MM.1S (cell line): ENCODE results near the gene ZNF804B.

Experiments used
- DNase-seq: peaks from one replicate; pipeline ENCODE4 v3.0.0-alpha.2; 2015
- H2AFZ ChIP-seq: fragments of 300-600 bp; sonication (generic); 2 replicates; pipeline ENCODE4 v1.6.0; 2016; ENCODE audit warnings: antibody characterized with exemption, low read length
- H3F3A ChIP-seq: fragments of 300-600 bp; sonication (generic); 2 replicates; pipeline ENCODE4 v1.6.1; 2016; ENCODE audit warnings: mild to moderate bottlenecking, antibody characterized with exemption, low read length, moderate library complexity, mixed read lengths; ENCODE audit not compliant: insufficient read depth
- H3K27ac ChIP-seq: fragments of 300-600 bp; sonication (generic); 2 replicates; pipeline ENCODE4 v1.5.1; 2016; ENCODE audit warnings: mild to moderate bottlenecking, low read length
- H3K27me3 ChIP-seq: fragments of 300-600 bp; sonication (generic); replicated peaks from 2 replicates; pipeline ENCODE4 v1.6.0; 2016; ENCODE audit warnings: low read length; ENCODE audit not compliant: insufficient read depth
- H3K36me3 ChIP-seq: fragments of 300-600 bp; sonication (generic); replicated peaks from 2 replicates; pipeline ENCODE4 v1.6.1; 2016; ENCODE audit warnings: mild to moderate bottlenecking, low read length, mixed read lengths; ENCODE audit not compliant: insufficient read depth
- H3K4me1 ChIP-seq: fragments of 300-600 bp; sonication (generic); 2 replicates; pipeline ENCODE4 v1.6.1; 2016; ENCODE audit warnings: low read length, mixed read lengths
- H3K4me2 ChIP-seq: fragments of 300-600 bp; sonication (generic); 2 replicates; pipeline ENCODE4 v1.6.0; 2016; ENCODE audit warnings: low read depth, low read length
- H3K4me3 ChIP-seq: fragments of 300-600 bp; sonication (generic); 2 replicates; pipeline ENCODE4 v1.5.1; 2016; ENCODE audit warnings: low read length, mixed read lengths
- H3K79me2 ChIP-seq: fragments of 300-600 bp; sonication (generic); 2 replicates; pipeline ENCODE4 v1.6.1; 2016; ENCODE audit warnings: mixed run types, low read length, mixed read lengths
- H3K9ac ChIP-seq: fragments of 300-600 bp; sonication (generic); 2 replicates; pipeline ENCODE4 v1.6.1; 2016; ENCODE audit warnings: low read length, mixed read lengths
- H3K9me2 ChIP-seq: fragments of 300-600 bp; sonication (generic); replicated peaks from 2 replicates; pipeline ENCODE4 v1.6.1; 2016; ENCODE audit warnings: mild to moderate bottlenecking, low read length, mixed read lengths; ENCODE audit not compliant: insufficient read depth
- H3K9me3 ChIP-seq: fragments of 300-600 bp; sonication (generic); replicated peaks from 2 replicates; pipeline ENCODE4 v1.6.1; 2016; ENCODE audit warnings: mild to moderate bottlenecking, low read length, mixed read lengths; ENCODE audit not compliant: insufficient read depth
- H4K20me1 ChIP-seq: fragments of 300-600 bp; sonication (generic); 2 replicates; pipeline ENCODE4 v1.6.1; 2016; ENCODE audit warnings: mild to moderate bottlenecking, low read length, moderate library complexity, mixed read lengths; ENCODE audit not compliant: insufficient read depth
- EZH2 ChIP-seq: fragments of 300-600 bp; sonication (generic); optimal IDR thresholded peaks from 2 replicates; pipeline ENCODE3; 2017; ENCODE audit warnings: low read depth, mild to moderate bottlenecking, antibody characterized with exemption, low read length, mixed read lengths
- EZH2phosphoT487 ChIP-seq: fragments of 300-600 bp; sonication (generic); IDR thresholded peaks from 2 replicates; pipeline ENCODE4 v1.6.1; 2018; ENCODE audit warnings: antibody characterized with exemption, low read length
- TF ChIP-seq, protein P1 (sequence below): fragments of 300-600 bp; sonication (generic); IDR thresholded peaks from 2 replicates; pipeline ENCODE4 v1.5.1; 2016; ENCODE audit warnings: antibody characterized with exemption, low read length, mixed read lengths

The ZNF804B gene

GRCh38 chr7:89160107-89160506 is 400.6 kb downstream of the ZNF804B start:
- DNase-seq: no peak
- Histone ChIP-seq H3K4me2 (no peak overlapping the region), H3K79me2 (no peaks in the 10 kb centered on the region)

GRCh38 chr7:89165421-89165820 is 405.9 kb downstream of the ZNF804B start:
- no peaks in the 10 kb centered on the region for H3K36me3 ChIP-seq
- H3K27ac ChIP-seq: no peak overlapping the region
- no peak overlapping the region for H3K9ac ChIP-seq
- no peaks in the 10 kb centered on the region for H3F3A ChIP-seq
- no peaks in the 10 kb centered on the region for H3K79me2 ChIP-seq
- no peak overlapping the region for H2AFZ ChIP-seq
- no peak for DNase-seq
- H3K9me3 ChIP-seq: no peaks in the 10 kb centered on the region
- H3K9me2 ChIP-seq: no peaks in the 10 kb centered on the region
- H3K27me3 ChIP-seq: no peaks in the 10 kb centered on the region
- no peak for TF ChIP-seq EZH2
- no peaks in the 10 kb centered on the region for H3K4me1 ChIP-seq
- H3K4me3 ChIP-seq: no peak overlapping the region
- no peaks in the 10 kb centered on the region for H4K20me1 ChIP-seq
- no peak overlapping the region for H3K4me2 ChIP-seq

More at GRCh38 chr7:89160107-89160506, 400.6 kb downstream of the ZNF804B start:
- H3K27me3 ChIP-seq: no peaks in the 10 kb centered on the region
- H3F3A ChIP-seq: no peaks in the 10 kb centered on the region
- H3K27ac ChIP-seq: no peak overlapping the region
- TF ChIP-seq, protein P1, sequence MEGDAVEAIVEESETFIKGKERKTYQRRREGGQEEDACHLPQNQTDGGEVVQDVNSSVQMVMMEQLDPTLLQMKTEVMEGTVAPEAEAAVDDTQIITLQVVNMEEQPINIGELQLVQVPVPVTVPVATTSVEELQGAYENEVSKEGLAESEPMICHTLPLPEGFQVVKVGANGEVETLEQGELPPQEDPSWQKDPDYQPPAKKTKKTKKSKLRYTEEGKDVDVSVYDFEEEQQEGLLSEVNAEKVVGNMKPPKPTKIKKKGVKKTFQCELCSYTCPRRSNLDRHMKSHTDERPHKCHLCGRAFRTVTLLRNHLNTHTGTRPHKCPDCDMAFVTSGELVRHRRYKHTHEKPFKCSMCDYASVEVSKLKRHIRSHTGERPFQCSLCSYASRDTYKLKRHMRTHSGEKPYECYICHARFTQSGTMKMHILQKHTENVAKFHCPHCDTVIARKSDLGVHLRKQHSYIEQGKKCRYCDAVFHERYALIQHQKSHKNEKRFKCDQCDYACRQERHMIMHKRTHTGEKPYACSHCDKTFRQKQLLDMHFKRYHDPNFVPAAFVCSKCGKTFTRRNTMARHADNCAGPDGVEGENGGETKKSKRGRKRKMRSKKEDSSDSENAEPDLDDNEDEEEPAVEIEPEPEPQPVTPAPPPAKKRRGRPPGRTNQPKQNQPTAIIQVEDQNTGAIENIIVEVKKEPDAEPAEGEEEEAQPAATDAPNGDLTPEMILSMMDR: no peak
- TF ChIP-seq EZH2phosphoT487 (no peak), EZH2 (no peak)
- no peak overlapping the region for H3K9ac ChIP-seq
- H3K9me2 ChIP-seq: no peaks in the 10 kb centered on the region
- H3K36me3 ChIP-seq: no peaks in the 10 kb centered on the region
- H3K4me1 ChIP-seq: no peaks in the 10 kb centered on the region
- H3K9me3 ChIP-seq: no peaks in the 10 kb centered on the region
- H4K20me1 ChIP-seq: no peaks in the 10 kb centered on the region
- no peak overlapping the region for H3K4me3 ChIP-seq
- no peak overlapping the region for H2AFZ ChIP-seq

GRCh38 chr7:89170628-89171027 is 411.1 kb downstream of the ZNF804B start:
- Histone ChIP-seq H3K4me2 (no peak overlapping the region), H3K4me1 (no peaks in the 10 kb centered on the region), H3K36me3 (no peaks in the 10 kb centered on the region), H3K9ac (no peak overlapping the region), H4K20me1 (no peaks in the 10 kb centered on the region), H2AFZ (no peak overlapping the region), H3K79me2 (no peaks in the 10 kb centered on the region), H3K27me3 (no peaks in the 10 kb centered on the region), H3K4me3 (no peak overlapping the region), H3K9me2 (no peaks in the 10 kb centered on the region), H3K9me3 (no peaks in the 10 kb centered on the region), H3F3A (no peaks in the 10 kb centered on the region), H3K27ac (no peak overlapping the region)
- no peak for DNase-seq
- TF ChIP-seq, protein P1: no peak
- TF ChIP-seq EZH2 (no peak), EZH2phosphoT487 (no peak)

DNA sequence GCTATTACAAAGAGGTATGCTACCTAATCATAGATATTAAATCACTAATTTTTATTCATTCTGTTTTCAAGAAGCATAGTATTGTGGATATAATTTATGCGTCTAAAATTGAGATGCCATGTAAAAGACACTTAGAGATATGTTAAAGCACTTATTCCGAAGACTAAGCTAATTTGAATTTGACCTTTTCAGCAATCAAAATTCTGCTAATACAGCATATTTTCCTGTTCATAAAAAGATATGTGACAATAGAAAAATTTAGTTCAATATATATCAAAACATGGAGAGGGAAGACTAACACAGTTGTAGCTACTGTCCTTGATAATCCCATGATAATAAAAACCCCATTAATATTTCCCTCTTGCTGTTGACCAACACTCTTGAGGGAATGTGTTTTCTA is 422.6 kb downstream of the ZNF804B start:
- Histone ChIP-seq H3K79me2 (no peaks in the 10 kb centered on the region), H3K27me3 (no peaks in the 10 kb centered on the region)

More for the DNA sequence above, 422.6 kb downstream of the ZNF804B start:
- no peak for TF ChIP-seq EZH2phosphoT487
- Histone ChIP-seq H3K9me3 (no peaks in the 10 kb centered on the region), H3K4me3 (no peak overlapping the region), H3F3A (no peaks in the 10 kb centered on the region), H3K4me1 (no peaks in the 10 kb centered on the region), H3K9ac (no peak overlapping the region), H3K27ac (no peak overlapping the region), H3K4me2 (no peak overlapping the region), H3K36me3 (no peaks in the 10 kb centered on the region), H3K9me2 (no peaks in the 10 kb centered on the region), H2AFZ (no peak overlapping the region), H4K20me1 (no peaks in the 10 kb centered on the region)
- no peak for DNase-seq
